ENCODE measurements around the gene TSHZ2.

- TF ChIP-seq CTCF (IDR thresholded peaks at IDR 0.05; ENCODE audit: insufficient read depth, low read depth, low read length) (no peak), EZH2 (IDR thresholded peaks at IDR 0.05; ENCODE audit: insufficient read depth, low read length) (no peak)
Measured at GRCh38 chr20:53345536-53346334, 373.6 kb downstream of the TSHZ2 start.

All from astrocyte (in vitro differentiated cells and primary cell).